Measurements from ENCODE around the gene LACTB. TPM values are rescaled to one million over a fixed set of nuclear protein-coding genes. Genes with fewer than 3 reads are reported as not detected.

LACTB gene
- total RNA-seq, 1 experiment from 2014 or later: 17.2 TPM

- TF ChIP-seq USF2 (CRISPR knock-in tag; IDR thresholded peaks at IDR 0.05) (no peak), SP1 (CRISPR knock-in tag; conservative IDR thresholded peaks at IDR 0.05) (peak; percentile 45), CDX4 (CRISPR knock-in tag; IDR thresholded peaks at IDR 0.05; ENCODE audit: borderline replicate concordance) (no peak), ERG (CRISPR knock-in tag; IDR thresholded peaks at IDR 0.05) (no peak), HMGXB4 (CRISPR knock-in tag; IDR thresholded peaks at IDR 0.05) (no peak; the same call in 1 of the 2 replicates)
Observed at GRCh38 chr15:63122002-63122875, 578 bp downstream of the LACTB start (continued).

- Mint-ChIP-seq H3K27me3 (ENCODE audit: low read depth) (no peaks in the 10 kb centered on the region), H3K27ac (no peak overlapping the region), H3K4me3 (no peak overlapping the region), H3K36me3 (peaks cover 12% of the 10 kb centered on the region), H3K4me1 (peaks cover 10% of the 10 kb centered on the region), H3K9me3 (peaks cover 8% of the 10 kb centered on the region)
- CTCF ChIA-PET: no interaction called here
- ATAC-seq: no peak
- POLR2A ChIA-PET: no interaction called here
- no peak for TF ChIP-seq CREM (CRISPR knock-in tag; IDR thresholded peaks at IDR 0.05)
- no peak for TF ChIP-seq ERG (CRISPR knock-in tag; IDR thresholded peaks at IDR 0.05)
- TF ChIP-seq ESRRA (CRISPR knock-in tag; IDR thresholded peaks at IDR 0.05; ENCODE audit: borderline replicate concordance): no peak
- TF ChIP-seq AFF4 (CRISPR knock-in tag; IDR thresholded peaks at IDR 0.05; ENCODE audit: borderline replicate concordance): no peak
- TF ChIP-seq ZNF416 (CRISPR knock-in tag; IDR thresholded peaks at IDR 0.05): no peak
- DNase-seq (ENCODE audit: low spot score): no peak
Observed at GRCh38 chr15:63124506-63124905, 2.8 kb downstream of the LACTB start.

- DNase-seq (ENCODE audit: low spot score) (no peak), ATAC-seq (no peak)
- H3K36me3 Mint-ChIP-seq: peaks cover 12% of the 10 kb centered on the region
- CTCF ChIA-PET: no interaction called here
- H3K27ac Mint-ChIP-seq: no peak overlapping the region
- no peak for TF ChIP-seq EMX1 (CRISPR knock-in tag; IDR thresholded peaks at IDR 0.05)
- no peak for TF ChIP-seq TP53 (CRISPR knock-in tag; IDR thresholded peaks at IDR 0.05)
- no peak for TF ChIP-seq KAT7 (CRISPR knock-in tag; IDR thresholded peaks at IDR 0.05; ENCODE audit: borderline replicate concordance)
- no peak for TF ChIP-seq ATF6 (CRISPR knock-in tag; IDR thresholded peaks at IDR 0.05)
- no peak for TF ChIP-seq ESRRA (CRISPR knock-in tag; IDR thresholded peaks at IDR 0.05; ENCODE audit: borderline replicate concordance)
- no peak for TF ChIP-seq ETV6 (CRISPR knock-in tag; IDR thresholded peaks at IDR 0.05)
- no peak for TF ChIP-seq ZBTB43 (CRISPR knock-in tag; IDR thresholded peaks at IDR 0.05)
- TF ChIP-seq ZBTB21 (CRISPR knock-in tag; IDR thresholded peaks at IDR 0.05; ENCODE audit: borderline replicate concordance): no peak
- TF ChIP-seq E2F5 (CRISPR knock-in tag; IDR thresholded peaks at IDR 0.05): no peak
- POLR2A ChIA-PET: no interaction called here
- no peak overlapping the region for H3K4me3 Mint-ChIP-seq
- no peaks in the 10 kb centered on the region for H3K9me3 Mint-ChIP-seq
- no peaks in the 10 kb centered on the region for H3K27me3 Mint-ChIP-seq (ENCODE audit: low read depth)
- 0 out of 2 replicates have a peak, but pooled peaks cover 6% of the 10 kb centered on the region for H3K4me1 Mint-ChIP-seq
Observed at GRCh38 chr15:63126726-63127125, 5.1 kb downstream of the LACTB start.
